Activated CD8-positive, alpha-beta memory T cell treated with anti-CD3 and anti-CD28 coated beads for 4 hours (primary cell): Measurements from ENCODE around the gene DACH1.
"Not testable (repeated sequence)": the region's sequence is repeated elsewhere in the genome, so short reads cannot be mapped to it uniquely, and the experiment has no call there.

Experiments used
- DNase-seq, 2 donors: peaks; one replicate each; pipeline ENCODE4 v3.0.0-alpha.2; 2020; ENCODE audit warnings: low read depth in 2 of 2

The DACH1 gene

DNA sequence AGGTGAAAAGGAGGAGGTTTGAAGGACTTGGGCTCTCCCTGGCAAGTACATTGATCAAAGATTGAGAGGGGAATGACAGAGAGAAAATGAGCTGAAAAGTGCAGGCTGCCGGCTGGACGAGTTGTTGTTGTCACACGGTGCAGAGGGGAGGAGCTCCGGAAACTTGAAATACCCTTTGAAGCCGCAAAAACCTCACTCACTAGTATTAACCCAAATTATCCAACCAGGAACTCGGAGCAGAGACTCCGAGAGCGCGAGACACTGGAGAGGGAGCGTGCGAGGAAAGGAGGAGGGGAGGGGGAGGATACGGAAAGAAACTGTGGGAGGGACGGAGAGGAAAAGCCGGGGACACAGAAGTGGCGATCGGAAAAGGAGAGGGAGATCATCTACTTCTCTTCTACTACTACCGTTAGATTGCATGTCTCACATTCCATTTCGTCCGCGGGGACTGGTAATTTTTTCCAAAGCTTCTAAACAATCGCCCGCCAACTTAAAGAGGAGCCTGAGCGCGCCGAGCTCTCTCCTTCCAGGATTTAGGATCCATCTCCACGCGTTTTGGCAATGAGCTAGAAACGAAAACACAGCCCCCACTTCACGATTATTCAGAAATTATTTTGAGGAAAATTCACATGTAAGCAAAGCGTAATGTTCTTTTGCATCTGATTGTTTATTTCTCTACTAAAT, at the start of gene DACH1:
Gene DACH1, minus strand, starts transcription at position 74 of the 684 bp plus-strand sequence.
- DNase-seq: no peak

DNA sequence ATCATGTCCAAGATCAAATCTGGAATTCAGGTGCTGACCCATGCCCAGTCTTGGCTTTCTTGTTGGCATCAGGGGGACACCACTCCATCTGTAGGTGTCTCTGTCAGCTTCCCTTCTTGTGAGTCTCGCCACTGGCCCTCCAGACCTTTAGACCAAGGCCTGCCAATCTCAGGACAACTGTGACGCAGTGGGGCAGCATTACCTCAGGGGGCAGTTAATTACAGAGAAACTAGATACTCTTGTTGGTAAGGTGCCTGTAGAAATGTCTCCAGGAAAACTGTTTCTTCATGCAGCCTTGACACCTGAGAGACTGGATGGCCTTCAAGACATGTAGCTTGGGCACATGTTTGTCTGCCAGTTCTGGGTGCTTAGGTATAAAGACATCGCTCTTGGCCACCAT, 46.7 kb upstream of the DACH1 start:
- no peak for DNase-seq

DNA sequence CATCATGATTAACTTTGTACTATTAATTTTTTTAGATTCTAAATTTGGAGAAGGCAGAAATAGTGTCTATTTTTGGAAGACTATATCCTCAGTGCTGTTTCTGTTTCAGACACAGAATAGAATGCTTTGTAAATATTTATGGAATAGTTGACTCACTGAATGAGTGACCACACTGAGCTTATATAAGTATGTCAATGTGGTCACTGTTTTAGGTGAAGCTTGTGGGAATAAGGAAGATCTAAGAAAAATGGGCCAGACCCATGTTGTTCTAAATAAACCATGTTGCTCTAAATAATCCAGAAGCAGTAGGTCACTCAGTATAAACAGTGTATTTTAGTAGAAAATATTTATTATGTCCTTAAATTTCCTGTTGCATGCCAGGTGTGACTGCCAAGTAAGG, 45.5 kb upstream of the DACH1 start:
- DNase-seq: no peak

DNA sequence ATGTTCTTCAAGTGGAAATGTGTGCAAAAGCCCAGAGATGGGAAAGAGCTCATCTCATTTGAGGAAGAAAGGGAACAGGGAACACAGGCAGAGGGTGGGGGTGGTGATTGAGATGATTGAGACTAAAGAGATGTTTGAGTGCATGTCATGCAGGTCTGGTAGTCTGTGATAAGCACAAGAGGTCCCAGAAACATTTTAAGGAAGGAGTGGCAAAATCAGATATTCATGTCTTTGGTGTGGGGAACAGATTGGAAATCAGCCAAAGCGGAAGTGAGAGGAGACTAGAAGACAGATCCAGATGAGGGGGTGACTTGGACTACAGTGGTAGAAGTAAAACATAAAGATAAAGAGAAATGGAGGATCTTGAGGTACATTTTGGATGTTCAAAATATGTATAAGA, 39.4 kb upstream of the DACH1 start:
- no peak for DNase-seq

DNA sequence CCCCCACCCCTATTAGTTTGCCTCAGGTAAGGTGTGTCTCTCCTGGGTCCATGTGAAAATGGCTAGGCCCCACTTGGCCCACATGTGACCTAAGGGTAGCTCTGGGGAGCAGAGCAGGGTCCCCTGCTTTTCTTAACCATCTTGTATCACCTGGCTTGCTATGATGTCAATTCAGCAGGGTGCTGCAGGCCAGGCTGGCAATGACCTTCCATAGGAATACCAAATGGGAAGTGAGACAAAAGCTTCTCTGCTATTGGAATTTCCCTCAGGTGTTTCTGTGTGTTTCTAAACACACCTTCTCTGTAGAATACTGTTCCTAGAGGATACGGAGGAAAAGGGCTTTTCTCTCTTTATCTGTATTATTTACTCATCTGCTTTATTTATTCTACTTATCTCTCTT, 35.7 kb upstream of the DACH1 start:
- DNase-seq: no peak

DNA sequence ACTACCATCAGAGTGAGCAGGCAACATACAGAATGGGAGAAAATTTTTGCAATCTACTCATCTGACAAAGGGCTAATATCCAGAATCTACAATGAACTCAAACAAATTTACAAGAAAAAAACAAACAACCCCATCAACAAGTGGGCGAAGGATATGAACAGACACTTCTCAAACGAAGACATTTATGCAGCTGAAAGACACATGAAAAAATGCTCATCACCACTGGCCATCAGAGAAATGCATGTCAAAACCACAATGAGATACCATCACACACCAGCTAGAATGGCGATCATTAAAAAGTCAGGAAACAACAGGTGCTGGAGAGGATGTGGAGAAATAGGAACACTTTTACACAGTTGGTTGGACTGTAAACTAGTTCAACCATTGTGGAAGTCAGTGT, 26.5 kb upstream of the DACH1 start:
- not testable (repeated sequence) for DNase-seq

DNA sequence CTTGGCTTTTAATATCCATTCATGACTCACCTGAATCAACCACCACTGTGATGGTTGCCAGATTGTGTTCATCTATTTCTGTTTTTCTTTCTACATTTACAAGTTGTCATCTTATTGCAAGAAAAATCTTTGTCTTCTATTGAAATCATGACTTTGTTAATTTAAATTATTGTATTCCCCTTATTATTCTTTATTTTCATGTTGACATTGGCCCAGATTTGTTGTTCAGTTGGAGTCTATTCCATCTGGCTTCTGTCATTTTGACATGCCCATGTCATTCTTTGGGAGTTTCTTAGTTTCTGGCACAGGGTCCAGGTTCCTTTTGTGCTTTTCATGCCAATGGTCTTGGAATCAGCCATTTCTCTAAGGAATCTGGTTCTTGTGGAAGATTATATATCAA, 19.9 kb upstream of the DACH1 start:
- no peak for DNase-seq

DNA sequence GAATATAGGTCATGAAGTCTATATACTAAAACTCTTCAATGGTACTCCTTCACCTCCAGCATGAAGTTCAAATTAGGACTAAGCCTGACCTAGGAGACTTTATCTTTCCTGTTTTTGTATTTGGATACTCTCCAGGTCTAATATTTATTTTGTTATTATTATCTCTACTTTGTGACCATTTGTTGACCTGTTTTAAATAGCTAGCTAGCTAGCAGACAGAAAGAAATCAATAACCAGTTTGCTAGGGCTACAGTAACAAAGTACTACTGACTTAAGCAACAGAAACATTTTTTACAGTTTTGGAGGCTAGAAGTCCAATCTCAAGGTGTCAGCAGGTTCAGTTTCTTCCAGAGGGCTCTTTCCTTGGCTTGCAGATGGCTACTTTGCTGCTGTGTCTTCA, 15.1 kb upstream of the DACH1 start:
- DNase-seq: no peak

DNA sequence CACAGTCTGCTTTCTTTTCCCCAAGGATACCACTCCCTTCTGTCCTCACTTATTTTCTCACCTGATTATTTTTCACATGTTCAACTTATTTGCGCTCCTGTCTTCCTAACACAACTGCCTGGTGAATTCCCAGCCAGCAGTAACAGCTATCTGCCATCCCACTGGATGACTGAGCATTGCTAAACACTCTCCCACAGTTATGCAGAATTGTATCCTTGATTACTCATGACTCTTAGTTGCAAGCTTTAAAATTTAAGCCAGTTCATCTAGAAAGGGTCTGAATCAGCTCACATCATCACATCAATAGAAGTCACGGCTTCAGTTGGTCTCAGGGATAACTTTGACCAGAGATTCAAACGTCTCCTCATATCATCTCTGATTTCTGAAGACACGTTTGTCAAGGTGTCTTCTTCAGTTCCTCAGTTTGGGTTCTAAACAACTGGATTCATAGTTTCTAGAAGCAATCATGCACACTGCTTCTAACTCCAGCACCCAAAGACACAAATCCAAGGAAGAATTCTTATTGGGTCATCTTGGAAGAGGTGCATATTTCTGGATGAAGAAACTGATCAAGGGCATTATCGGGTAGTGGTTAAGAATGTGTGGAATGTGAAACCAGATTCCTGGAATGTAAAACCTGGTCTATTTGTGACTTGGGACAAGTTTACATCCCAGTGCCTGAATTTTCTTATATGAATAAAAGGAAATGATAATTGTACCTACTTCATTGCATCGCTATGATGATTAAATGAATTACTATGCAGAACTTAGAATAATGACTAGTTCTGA, 13.9 kb upstream of the DACH1 start:
- DNase-seq: no peak

DNA sequence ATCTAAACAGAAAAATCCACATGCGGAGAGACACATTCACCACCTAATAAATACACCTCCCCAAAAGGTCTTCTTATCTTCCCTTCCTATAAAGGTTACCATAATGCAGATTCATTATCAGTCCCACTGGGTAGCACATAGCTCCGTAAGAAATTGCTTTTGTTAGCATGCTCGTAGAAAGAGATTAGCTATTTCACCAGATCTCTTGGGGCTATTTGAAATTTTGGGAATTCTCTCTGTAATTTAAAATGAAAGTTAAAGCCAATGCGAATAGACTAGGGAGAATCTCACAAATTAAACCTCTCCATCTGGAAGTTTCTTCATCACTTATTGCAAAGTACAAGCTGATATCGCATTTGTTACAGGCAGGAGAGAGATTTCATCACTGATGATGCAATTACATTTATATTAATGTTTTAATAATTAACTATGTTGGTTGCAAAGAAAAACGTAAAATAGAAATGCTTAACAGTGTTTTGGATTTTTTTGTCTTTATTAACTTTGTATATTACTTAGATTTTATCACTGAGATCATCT, 12.9 kb upstream of the DACH1 start:
- DNase-seq: no peak

DNA sequence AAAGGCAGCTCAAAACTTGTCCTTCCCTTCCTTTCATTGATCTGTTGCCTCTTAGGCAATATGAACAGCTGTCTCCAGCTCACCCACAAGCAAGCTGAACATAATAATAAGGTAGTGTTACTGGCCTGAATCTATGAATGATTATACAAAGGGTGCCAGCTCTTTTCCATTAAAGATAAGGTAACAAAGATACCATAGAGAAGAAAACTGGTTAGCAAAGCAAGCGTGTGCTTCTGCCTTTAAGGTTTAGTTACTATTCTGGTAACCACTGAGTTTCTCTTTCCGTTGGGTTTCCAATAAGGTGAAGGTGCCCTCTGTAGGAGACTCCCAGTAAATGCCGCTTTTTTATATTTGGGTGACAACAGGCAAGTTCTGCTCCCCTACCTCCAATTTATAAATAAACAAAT, 12.1 kb upstream of the DACH1 start:
- DNase-seq: no peak

DNA sequence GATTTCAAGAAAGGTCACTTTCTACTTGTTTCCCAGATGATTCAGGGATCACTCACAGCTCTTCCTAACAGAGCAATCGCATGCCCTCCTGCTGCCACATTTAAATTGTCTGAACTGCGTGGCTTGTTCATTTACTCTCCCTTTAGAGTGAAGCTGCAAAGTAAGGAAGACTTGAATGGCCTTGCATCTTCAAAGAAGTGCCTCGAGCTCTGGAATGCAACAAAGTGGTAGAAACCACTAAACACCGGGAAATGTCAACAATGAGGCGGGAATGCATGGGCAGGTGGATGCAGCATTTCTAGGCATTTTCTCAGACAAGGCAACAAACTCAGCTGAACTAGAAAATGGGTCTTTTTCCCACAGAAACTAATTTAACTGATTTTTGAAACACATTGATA, 10.3 kb upstream of the DACH1 start:
- DNase-seq: no peak

DNA sequence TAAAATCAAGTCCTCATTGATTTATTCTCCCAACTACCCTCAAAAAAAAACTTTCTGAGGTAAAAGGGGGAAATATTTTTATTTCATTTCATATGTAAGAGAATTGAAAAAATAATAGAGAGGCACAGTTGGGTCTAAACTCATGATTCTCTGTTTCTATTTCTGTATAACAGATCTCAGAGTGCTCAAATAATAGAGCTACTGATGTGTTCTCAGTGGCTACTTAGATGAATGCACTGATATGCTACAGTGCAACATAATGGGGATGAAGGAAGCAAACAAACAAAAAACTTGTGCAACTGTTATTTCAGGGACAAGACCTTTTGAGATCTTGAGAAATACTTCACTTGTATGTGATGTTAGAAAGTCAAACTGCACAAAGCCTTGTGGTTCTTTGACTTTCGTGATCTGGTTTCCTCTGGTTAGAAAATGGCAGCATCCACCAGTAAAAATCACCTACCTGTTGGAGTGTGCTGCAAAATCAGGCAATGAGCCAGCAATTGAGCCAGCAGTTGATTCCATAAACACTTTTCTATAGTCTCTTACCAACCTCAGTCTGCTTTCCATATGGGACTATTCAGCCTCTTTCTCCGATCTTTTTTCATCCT, 9.7 kb upstream of the DACH1 start:
- no peak for DNase-seq

DNA sequence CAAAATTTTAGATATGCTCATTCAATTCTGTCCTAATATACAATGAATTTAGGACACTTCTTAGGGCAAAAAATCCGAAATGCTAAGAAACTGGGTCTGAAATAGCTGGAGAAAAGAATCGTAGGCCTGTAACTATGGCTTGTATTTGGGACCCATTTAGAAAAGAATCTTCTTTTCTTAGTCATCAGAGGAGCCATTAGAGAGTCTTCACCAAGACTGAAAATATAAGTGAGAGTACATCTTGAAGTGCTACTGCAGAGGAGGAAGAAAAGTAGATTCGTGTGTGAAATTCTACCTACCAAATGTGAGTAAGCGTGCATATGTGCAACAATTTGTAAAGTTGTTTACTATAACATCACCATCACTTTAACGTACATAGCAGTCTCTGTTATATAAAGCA, 8.8 kb upstream of the DACH1 start:
- no peak for DNase-seq

DNA sequence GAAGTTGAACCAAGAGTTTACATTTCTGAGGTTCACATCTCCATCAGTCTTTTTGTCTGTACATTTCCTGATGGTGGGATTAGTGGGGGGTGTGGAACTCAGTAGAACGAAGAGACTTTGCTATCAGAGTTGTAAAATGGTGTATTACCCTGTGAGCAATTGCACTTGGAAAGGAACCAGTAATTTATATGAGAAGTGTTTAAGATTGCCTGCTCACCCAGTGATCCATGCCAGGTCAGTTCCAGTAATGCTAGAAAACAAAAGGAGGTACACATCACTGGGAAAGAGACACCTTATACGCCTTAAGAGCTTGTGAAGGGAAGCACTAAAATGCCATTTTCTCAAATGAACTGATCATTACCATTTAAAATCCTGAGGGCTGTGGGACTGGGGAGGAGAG, 7.5 kb upstream of the DACH1 start:
- no peak for DNase-seq

DNA sequence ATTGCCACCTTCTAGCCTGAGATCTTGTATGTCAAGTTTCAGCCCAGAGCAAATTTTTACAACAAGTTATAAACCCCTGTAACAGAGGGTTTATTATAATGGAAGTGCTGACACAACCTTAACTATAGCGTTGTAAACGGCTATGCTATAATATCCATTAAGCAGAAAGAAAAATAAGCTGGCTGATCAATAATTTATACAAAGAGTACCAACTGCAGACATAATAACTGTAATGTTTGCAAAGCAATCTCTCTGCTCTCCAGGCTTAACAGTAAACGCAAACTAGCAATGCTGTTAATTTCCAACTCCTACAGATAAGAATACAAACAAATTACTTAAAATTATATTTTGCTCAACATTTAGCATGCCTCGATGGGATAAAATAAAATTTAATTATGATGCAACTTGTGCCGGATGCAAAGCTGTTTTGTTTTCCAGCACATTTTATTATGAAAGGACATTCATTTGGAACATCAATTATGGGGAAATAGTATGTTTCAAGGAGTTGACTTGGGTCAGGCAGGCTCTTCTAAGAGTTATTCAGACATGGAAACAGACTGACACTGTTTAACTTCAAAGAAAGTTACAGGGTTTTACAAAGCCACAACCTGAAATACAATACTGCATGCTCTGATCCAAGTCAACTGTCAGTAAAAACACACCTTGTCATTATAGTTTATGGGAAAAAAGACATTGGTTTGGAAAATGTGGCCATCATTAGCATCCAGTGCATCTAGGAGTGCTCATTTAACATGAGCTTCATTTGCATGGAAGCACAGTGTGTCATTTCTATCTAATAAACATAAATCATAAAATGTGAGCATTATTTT, 6.6 kb upstream of the DACH1 start:
- no peak for DNase-seq

DNA sequence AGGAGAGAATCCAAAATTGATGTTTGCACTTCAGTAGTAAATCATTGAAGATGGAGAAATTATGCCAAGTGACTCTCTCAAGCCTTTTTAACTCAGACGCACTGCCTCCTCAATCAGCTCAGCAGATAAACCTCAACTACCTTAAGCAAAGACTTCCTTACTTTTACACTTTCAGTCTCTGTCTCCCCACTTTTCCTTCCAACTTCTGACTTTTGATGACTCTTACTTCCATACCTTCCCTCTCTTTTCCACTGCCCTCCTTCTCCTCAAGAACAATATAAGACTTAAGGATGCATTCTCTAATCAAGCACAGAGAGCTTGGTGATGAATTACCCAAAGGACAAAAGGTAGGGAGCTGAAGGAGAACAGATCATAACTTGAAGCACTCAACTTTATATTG, 4.8 kb upstream of the DACH1 start:
- no peak for DNase-seq

DNA sequence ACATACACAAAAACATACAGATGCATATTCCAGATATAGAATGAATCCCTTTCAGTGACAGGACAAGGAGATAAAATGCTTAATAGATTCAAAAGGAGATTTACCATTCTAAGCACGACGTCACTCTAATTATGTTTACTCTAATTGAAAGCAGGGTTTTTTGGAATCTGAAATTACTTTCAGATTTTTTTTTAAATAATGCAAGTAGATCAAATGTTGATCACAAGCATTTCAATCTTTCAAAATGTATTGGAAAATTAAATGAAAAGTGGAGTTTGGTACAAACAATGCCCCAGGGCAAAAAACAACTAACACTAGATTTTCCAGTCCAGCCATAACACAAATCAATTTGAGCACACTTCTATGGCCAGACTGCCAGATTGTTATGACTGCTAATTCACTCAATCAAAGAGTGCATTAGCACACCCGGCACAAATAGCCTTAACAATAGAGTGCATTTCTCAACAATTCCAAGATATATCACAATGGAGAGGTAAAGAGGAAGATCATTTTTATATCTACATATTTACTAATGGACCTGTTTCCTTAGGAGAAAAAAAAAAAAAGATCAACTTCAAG, 4.3 kb upstream of the DACH1 start:
- no peak for DNase-seq

DNA sequence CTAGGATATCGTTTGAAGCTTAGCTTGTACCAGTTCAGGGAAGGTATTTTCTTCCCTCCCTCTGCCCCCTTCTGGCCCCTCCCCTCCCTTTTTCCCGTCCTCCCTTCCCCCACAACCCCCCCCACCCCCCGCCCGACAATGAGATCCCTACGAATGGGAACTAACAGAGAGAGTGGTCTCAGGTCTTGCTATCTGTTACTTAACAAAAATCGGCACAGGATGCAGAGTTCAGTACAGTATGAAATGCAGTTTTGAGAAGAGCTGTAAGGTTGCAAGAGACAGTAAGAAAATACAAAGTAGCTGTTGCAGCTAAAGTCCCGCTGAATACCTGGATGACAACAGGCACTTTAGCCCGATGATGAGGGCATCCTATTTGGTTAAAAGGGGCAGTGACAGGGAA, 3.1 kb upstream of the DACH1 start:
- no peak for DNase-seq

DNA sequence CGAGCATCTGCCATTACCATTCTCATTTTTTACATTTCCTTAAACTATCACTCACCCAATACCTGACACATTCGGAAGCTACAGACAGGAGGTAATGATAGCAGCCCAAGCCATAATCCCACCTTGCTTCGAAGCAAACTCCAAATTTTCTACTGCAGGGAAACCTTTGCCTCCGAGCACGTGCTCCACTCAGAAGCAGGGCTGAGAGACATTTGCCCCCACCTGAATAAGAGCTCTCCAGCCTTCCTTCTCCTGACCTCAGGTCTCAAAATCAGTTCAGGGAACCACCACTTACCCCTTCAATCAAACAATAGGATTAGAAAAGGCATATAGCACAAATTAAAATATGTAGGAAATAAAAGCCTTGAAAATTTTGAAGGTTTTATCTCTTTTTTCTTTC, 2.3 kb upstream of the DACH1 start:
- DNase-seq: no peak

DNA sequence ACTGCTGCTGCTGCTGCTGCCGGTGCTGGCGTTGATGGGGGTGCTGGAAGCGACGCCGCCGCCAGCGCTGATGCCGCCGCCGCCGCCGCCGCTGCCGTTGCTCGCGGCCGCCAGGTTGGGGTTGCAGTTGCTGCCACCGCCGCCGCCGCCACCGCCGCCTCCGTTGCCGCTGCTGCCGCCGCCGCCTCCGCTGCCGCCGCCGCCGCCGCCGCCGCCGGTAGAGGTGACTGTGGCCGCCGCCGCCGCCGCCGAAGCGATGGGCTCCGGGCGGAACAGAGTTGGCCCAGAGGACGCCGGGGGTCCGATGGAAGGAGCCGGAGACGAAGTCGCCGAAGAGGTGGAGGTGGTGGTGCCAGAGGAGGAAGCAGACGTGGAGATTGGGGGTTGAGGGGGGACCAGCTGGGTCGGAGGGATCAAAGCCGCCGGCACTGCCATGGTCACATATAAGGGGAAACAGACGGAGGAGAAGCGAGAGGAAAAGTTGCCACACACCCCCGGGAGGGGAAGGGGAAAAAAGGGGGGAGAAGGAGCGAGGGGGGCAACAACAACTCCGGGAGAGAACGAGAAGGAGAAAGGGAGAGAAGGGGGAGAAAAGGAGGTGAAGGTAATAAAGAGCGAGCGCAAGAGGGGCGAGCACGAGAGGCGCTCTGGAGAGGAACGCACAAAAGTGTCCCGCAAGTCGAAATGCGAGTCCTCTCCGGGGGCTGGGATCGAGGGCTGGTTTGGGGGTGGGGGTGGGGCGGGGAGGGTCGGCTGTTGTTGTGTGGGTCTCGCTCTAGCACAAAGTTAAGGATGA, 471 bp downstream of the DACH1 start:
- no peak for DNase-seq
